ENCODE results near the gene CCDC167. TPM values are rescaled to one million over a fixed set of nuclear protein-coding genes. Genes with fewer than 3 reads are reported as not detected.

CCDC167 gene
- total and polyA plus RNA-seq, 8 donors, result 4.3 to 12.4 (median 7.0) TPM

GRCh38 chr6:37433657-37434271, 65.9 kb downstream of the CCDC167 start:
- intact Hi-C loops (cut with DNase I), result no loop called here
- ATAC-seq (peak; percentile 38 to 55 (median 42)), DNase-seq (peak in 1 of 6 donors; percentile 58), FAIRE-seq (no peak)
- TF ChIP-seq CTCF (IDR thresholded peaks at IDR 0.05), result no peak
- Histone ChIP-seq H3K36me3 (peaks cover 0 to 12% (median 6%) of the 10 kb centered on the region in 3 donors), H3K27ac (peak overlapping the region; percentile 69 to 79 (median 76)), H3K27me3 (no peaks in the 10 kb centered on the region), H3K4me3 (peak overlapping the region; percentile 73 to 88 (median 79)), H3K4me1 (peaks cover 7 to 11% (median 10%) of the 10 kb centered on the region in 3 donors), H3K9me3 (no peaks in the 10 kb centered on the region)
- 5 to 6% methylated on average over 13 of the region's 13 CpGs for WGBS, 2 donors

Other genes starting within 250 kb of the CCDC167 start
- 1 to 10 TPM; 5.1 to 9.0 (median 6.3) TPM for gene TBC1D22B, start 242.1 kb downstream of the CCDC167 start, total RNA-seq
- 1 to 10 TPM; 4.3 to 6.6 TPM for gene TBC1D22B, start 242.1 kb downstream of the CCDC167 start, polyA plus RNA-seq
- gene TMEM217, start 241.7 kb downstream of the CCDC167 start, total RNA-seq, result 1 to 10 TPM in 3 of 6 donors, under 1 TPM in 3; 0.19 to 2.1 (median 0.94) TPM
- 1 to 10 TPM; 1.4 to 1.7 TPM for gene TMEM217, start 241.7 kb downstream of the CCDC167 start, polyA plus RNA-seq
- gene RNF8, start 145.9 kb downstream of the CCDC167 start, total RNA-seq, result 1 to 10 TPM; 3.9 to 8.2 (median 5.5) TPM
- gene RNF8, start 145.9 kb downstream of the CCDC167 start, polyA plus RNA-seq, result 1 to 10 TPM; 5.8 to 8.5 TPM
- gene CMTR1, start 66.7 kb downstream of the CCDC167 start, total RNA-seq, result 10 to 100 TPM; 13.4 to 21.9 (median 16.2) TPM
- 10 to 100 TPM; 17.1 to 31.0 TPM for gene CMTR1, start 66.7 kb downstream of the CCDC167 start, polyA plus RNA-seq
- 1 to 10 TPM in 2 of 6 donors, under 1 TPM in 4; 0.09 to 3.4 (median 0.36) TPM for gene MDGA1, start 198.0 kb upstream of the CCDC167 start, total RNA-seq
- gene MDGA1, start 198.0 kb upstream of the CCDC167 start, polyA plus RNA-seq, result 1 to 10 TPM in 1 of 2 donors, under 1 TPM in 1; 0.91 to 1.3 TPM